Keratinocyte (primary cell): ENCODE measurements around the gene ENDOG. TPM values are rescaled to one million over a fixed set of nuclear protein-coding genes. Genes with fewer than 3 reads are reported as not detected.

Source experiments
- DNase-seq: peaks from one replicate; pipeline ENCODE4 v3.0.0-alpha.2; 2011; ENCODE audit warnings: low read depth, missing footprints, low spot score
- FAIRE-seq: peaks from 2 replicates; lab custom pipeline; 2011; peaks lifted over from hg19 to GRCh38; lab: Jason Lieb, UNC
- H2AFZ ChIP-seq: 2 replicates; pipeline ENCODE4 v1.6.0; 2012; ENCODE audit warnings: low read length, control low read depth, inconsistent platforms; ENCODE audit not compliant: control insufficient read depth
- H3K27ac ChIP-seq: 2 replicates; pipeline ENCODE4 v1.5.1; 2011; ENCODE audit warnings: low read length; ENCODE audit not compliant: control insufficient read depth, insufficient read depth
- H3K27me3 ChIP-seq: 3 replicates; pipeline ENCODE4 v1.6.0; 2011; ENCODE audit warnings: low read length; ENCODE audit not compliant: control insufficient read depth, insufficient read depth; ENCODE audit errors: extremely low read depth
- H3K36me3 ChIP-seq, 2 experiments: 2 replicates in 1 of 2; 3 replicates in 1 of 2; pipeline ENCODE4 v1.5.1; 2011; ENCODE audit warnings: low read length in 2 of 2, mild to moderate bottlenecking in 1 of 2; ENCODE audit not compliant: control insufficient read depth in 2 of 2, insufficient read depth in 2 of 2; ENCODE audit errors: extremely low read depth in 1 of 2
- H3K4me1 ChIP-seq: 3 replicates; pipeline ENCODE4 v1.5.1; 2011; ENCODE audit warnings: low read length; ENCODE audit not compliant: control insufficient read depth, insufficient read depth; ENCODE audit errors: extremely low read depth
- H3K4me2 ChIP-seq: 3 replicates; pipeline ENCODE4 v1.6.0; 2011; ENCODE audit warnings: low read depth, low read length; ENCODE audit not compliant: control insufficient read depth, insufficient read depth; ENCODE audit errors: extremely low read depth
- H3K4me3 ChIP-seq, 3 experiments: fragments of 200-600 bp in 1 of 3; sonication (generic) in 1 of 3; 2 replicates in 2 of 3; 3 replicates in 1 of 3; pipeline ENCODE4 v1.5.1; 2011 to 2016; ENCODE audit warnings: low read length in 3 of 3, mild to moderate bottlenecking in 3 of 3, control low read depth in 2 of 3, inconsistent platforms in 1 of 3, low read depth in 1 of 3, mixed read lengths in 1 of 3, mixed run types in 1 of 3, moderate library complexity in 1 of 3; ENCODE audit not compliant: control insufficient read depth in 2 of 3, insufficient read depth in 2 of 3; ENCODE audit errors: extremely low read depth in 1 of 3
- H3K79me2 ChIP-seq: 2 replicates; pipeline ENCODE4 v1.6.0; 2012; ENCODE audit warnings: low read length; ENCODE audit not compliant: control insufficient read depth, insufficient read depth
- H3K9ac ChIP-seq: 3 replicates; pipeline ENCODE4 v1.6.0; 2011; ENCODE audit warnings: low read length; ENCODE audit not compliant: control insufficient read depth, insufficient read depth; ENCODE audit errors: extremely low read depth
- H3K9me1 ChIP-seq: 3 replicates; pipeline ENCODE4 v1.6.0; 2011; ENCODE audit warnings: low read length; ENCODE audit not compliant: control insufficient read depth, insufficient read depth; ENCODE audit errors: extremely low read depth
- H3K9me3 ChIP-seq: 2 replicates; pipeline ENCODE4 v1.5.1; 2012; ENCODE audit warnings: low read depth, low read length; ENCODE audit not compliant: control insufficient read depth
- H4K20me1 ChIP-seq: 3 replicates; pipeline ENCODE4 v1.6.0; 2011; ENCODE audit warnings: low read length; ENCODE audit not compliant: control insufficient read depth, insufficient read depth; ENCODE audit errors: extremely low read depth
- CTCF ChIP-seq, 3 experiments: IDR thresholded peaks in 1 of 3; conservative IDR thresholded peaks in 1 of 3; optimal IDR thresholded peaks in 1 of 3; 2 replicates in 2 of 3; 3 replicates in 1 of 3; pipeline versions ENCODE3 to v1.5.1; 2011; ENCODE audit warnings: low read length in 3 of 3, mild to moderate bottlenecking in 3 of 3, moderate library complexity in 2 of 3, control low read depth in 1 of 3, inconsistent platforms in 1 of 3; ENCODE audit not compliant: insufficient read depth in 2 of 3; ENCODE audit errors: extremely low read depth in 1 of 3
- EZH2 ChIP-seq: IDR thresholded peaks from one replicate; pipeline ENCODE4 v1.6.1; 2012; ENCODE audit warnings: inconsistent platforms, mild to moderate bottlenecking, low read length, moderate library complexity
- dilution Hi-C: fragments of 300-500 bp; cut with MboI; formaldehyde crosslinking; loops from one replicate; pipeline ENCODE4 v1.7.0; 2020; ENCODE audit warnings: low sequenced_read_pairs; ENCODE audit not compliant: extremely low pct_ligation_motif_present
- polyA plus RNA-seq, 5 experiments: library from polyadenylated mRNA; depleted of rRNA in 3 of 5; stranded (reverse) in 3 of 5; stranded (forward) in 1 of 5; unstranded in 1 of 5; fragments of >200 nt; gene quantifications; 1 replicate in 1 of 5; 2 replicates in 3 of 5; 3 replicates in 1 of 5; pipeline versions ENCODE4 v1.2.1 to v1.2.3, GENCODE V29; 2011 to 2012; ENCODE audit warnings: missing spikeins in 2 of 5, low read depth in 1 of 5, low replicate concordance in 1 of 5

The ENDOG gene
- polyA plus RNA-seq, 1 donor (not counting 4 experiments of a cell fraction or from before 2014, with no cell fraction given): 10.2 TPM

- H3K9ac ChIP-seq: no peak overlapping the region
- DNase-seq (no peak), FAIRE-seq (no peak)
- dilution Hi-C loops: no loop called here
- H3K4me2 ChIP-seq: no peak overlapping the region
- H3K79me2 ChIP-seq: peaks cover 2% of the 10 kb centered on the region
- no peaks in the 10 kb centered on the region for H4K20me1 ChIP-seq
- peaks cover 14% of the 10 kb centered on the region for H3K4me1 ChIP-seq
- H2AFZ ChIP-seq: no peak overlapping the region
- TF ChIP-seq CTCF (optimal IDR thresholded peaks at IDR 0.05 in 1 of 3, IDR thresholded peaks at IDR 0.05 in 1 of 3, conservative IDR thresholded peaks at IDR 0.05 in 1 of 3; ENCODE audit: extremely low read depth in 1 of 3, insufficient read depth in 2 of 3, low read length in 3 of 3): no peak
- no peaks in the 10 kb centered on the region for H3K9me1 ChIP-seq
- no peak overlapping the region for H3K27ac ChIP-seq
- H3K36me3 ChIP-seq: no peaks in the 10 kb centered on the region
- no peaks in the 10 kb centered on the region for H3K9me3 ChIP-seq
- H3K4me3 ChIP-seq: no peak overlapping the region
- H3K27me3 ChIP-seq: no peaks in the 10 kb centered on the region
Observed at GRCh38 chr9:128862401-128862851, 44.1 kb downstream of the ENDOG start.

- Histone ChIP-seq H2AFZ (no peak overlapping the region), H3K9ac (no peak overlapping the region), H3K4me2 (no peak overlapping the region), H3K27ac (no peak overlapping the region), H3K36me3 (no peaks in the 10 kb centered on the region), H4K20me1 (no peaks in the 10 kb centered on the region), H3K9me3 (no peaks in the 10 kb centered on the region), H3K27me3 (no peaks in the 10 kb centered on the region), H3K4me1 (peaks cover 14% of the 10 kb centered on the region), H3K4me3 (no peak overlapping the region), H3K79me2 (peaks cover 2% of the 10 kb centered on the region), H3K9me1 (no peaks in the 10 kb centered on the region)
- FAIRE-seq: no peak
- TF ChIP-seq CTCF (optimal IDR thresholded peaks at IDR 0.05 in 1 of 3, IDR thresholded peaks at IDR 0.05 in 1 of 3, conservative IDR thresholded peaks at IDR 0.05 in 1 of 3; ENCODE audit: extremely low read depth in 1 of 3, insufficient read depth in 2 of 3, low read length in 3 of 3) (peak; percentile 83 to 99 (median 92)), EZH2 (no peak)
- dilution Hi-C loops: no loop called here
- DNase-seq: no peak
Observed at GRCh38 chr9:128863647-128864046, 45.3 kb downstream of the ENDOG start.
